HepG2 (cell line): ENCODE results near the gene MRPL34. TPM values are rescaled to one million over a fixed set of nuclear protein-coding genes. Genes with fewer than 3 reads are reported as not detected.
A peak's percentile ranks its signal among the peaks of the same experiment; 100 is the strongest.

ENCODE experiments used
- ATAC-seq: fragments of 200-7000 bp; cut with Tn5 transposase; 3 replicates; pipeline ENCODE4 v1.9.1; 2020; ENCODE audit warnings: mild to moderate bottlenecking, moderate library complexity
- BruUV-seq: library from RNA; stranded (reverse); fragments of 400-500 nt; replicated peaks from 2 replicates; lab custom pipeline; 2021; lab: Mats Ljungman, UMichigan
- CTCF ChIA-PET: fragments of 300-600 bp; formaldehyde crosslinking; extraction: SDS; loops from one replicate; lab custom pipeline; 2021; ENCODE audit warnings: low total read pairs, inconsistent platforms, low intra/inter-chr PET ratio; lab: Yijun Ruan, JAX
- POLR2A ChIA-PET: fragments of 350-600 bp; sonication (Branson Sonifier 250); formaldehyde crosslinking; loops from one replicate; lab custom pipeline; 2020; ENCODE audit warnings: antibody characterized with exemption, inconsistent platforms; lab: Yijun Ruan, JAX
- DNase-seq: peaks from one replicate; pipeline ENCODE4 v3.0.0-alpha.2; 2015; ENCODE audit warnings: low spot score
- FAIRE-seq: peaks from 3 replicates; lab custom pipeline; 2011; peaks lifted over from hg19 to GRCh38; lab: Jason Lieb, UNC
- H2AFZ ChIP-seq: one replicate; pipeline ENCODE4 v1.6.1; 2011; ENCODE audit warnings: low read length, inconsistent platforms
- H3K27ac ChIP-seq: fragments of 300-600 bp; 3 replicates; pipeline ENCODE4 v1.8.0; 2011; ENCODE audit warnings: mixed run types, mild to moderate bottlenecking, mixed read lengths, low read length, inconsistent platforms; ENCODE audit not compliant: insufficient read depth; ENCODE audit errors: extremely low read length
- H3K27me3 ChIP-seq, 2 experiments: fragments of 200-600 bp in 1 of 2; 2 replicates in 1 of 2; 3 replicates in 1 of 2; pipeline versions ENCODE4 v1.6.0 to v1.8.0; 2011; ENCODE audit warnings: low read length in 2 of 2, mild to moderate bottlenecking in 2 of 2, moderate library complexity in 2 of 2, inconsistent platforms in 1 of 2; ENCODE audit not compliant: insufficient read depth in 2 of 2, control insufficient read depth in 1 of 2
- H3K36me3 ChIP-seq, 2 experiments: fragments of 200-600 bp in 1 of 2; replicated peaks in 1 of 2; 2 replicates in 1 of 2; 3 replicates in 1 of 2; pipeline versions ENCODE4 v1.5.1 to v1.8.0; 2011; ENCODE audit warnings: low read length in 2 of 2, inconsistent platforms in 1 of 2; ENCODE audit not compliant: insufficient read depth in 2 of 2, control insufficient read depth in 1 of 2
- H3K4me1 ChIP-seq: 2 replicates; pipeline ENCODE4 v1.5.1; 2012; ENCODE audit warnings: low read length, inconsistent platforms; ENCODE audit not compliant: insufficient read depth
- H3K4me2 ChIP-seq: 2 replicates; pipeline ENCODE4 v1.6.0; 2011; ENCODE audit warnings: low read depth, low read length, inconsistent platforms
- H3K4me3 ChIP-seq, 3 experiments: fragments of 200-600 bp in 1 of 3; sonication (generic), shearing (Covaris generic) in 1 of 3; replicated peaks in 1 of 3; 2 replicates each; pipeline ENCODE4 v1.5.1; 2011 to 2016; ENCODE audit warnings: low read length in 3 of 3, inconsistent platforms in 2 of 3, low read depth in 2 of 3, mild to moderate bottlenecking in 2 of 3, control low read depth in 1 of 3, mixed read lengths in 1 of 3; ENCODE audit not compliant: insufficient read depth in 1 of 3
- H3K79me2 ChIP-seq: one replicate; pipeline ENCODE4 v1.6.1; 2011; ENCODE audit warnings: low read length, inconsistent platforms; ENCODE audit not compliant: insufficient read depth
- H3K9ac ChIP-seq: 2 replicates; pipeline ENCODE4 v1.6.0; 2011; ENCODE audit warnings: mild to moderate bottlenecking, low read depth, low read length, inconsistent platforms; ENCODE audit not compliant: insufficient read depth
- H3K9me3 ChIP-seq: 2 replicates; pipeline ENCODE4 v1.5.1; 2012; ENCODE audit warnings: mild to moderate bottlenecking, low read length
- H4K20me1 ChIP-seq: 2 replicates; pipeline ENCODE4 v1.6.0; 2011; ENCODE audit warnings: inconsistent platforms, mild to moderate bottlenecking, low read length, moderate library complexity; ENCODE audit not compliant: insufficient read depth
- ASH2L ChIP-seq: fragments of 300-600, 200-600 bp; sonication (generic); IDR thresholded peaks from 2 replicates; pipeline ENCODE4 v1.7.0; 2017; ENCODE audit warnings: low read depth, mild to moderate bottlenecking, moderate library complexity, mixed read lengths, low read length; ENCODE audit not compliant: insufficient read length
- IKZF1 ChIP-seq: fragments of 450-650 bp; IDR thresholded peaks from 2 replicates; pipeline ENCODE4 v1.7.1; 2016
- MIXL1 ChIP-seq: IDR thresholded peaks from 2 replicates; pipeline ENCODE4 v1.6.1; 2016
- RCOR2 ChIP-seq: IDR thresholded peaks from 2 replicates; pipeline ENCODE4 v1.6.1; 2016; ENCODE audit warnings: missing biosample characterization, missing genetic modification reagents
- SIN3B ChIP-seq: fragments of 150-350 bp; IDR thresholded peaks from 2 replicates; pipeline ENCODE4 v1.6.1; 2014; ENCODE audit warnings: low read length
- TOPORS ChIP-seq: sonication (generic); formaldehyde crosslinking; IDR thresholded peaks from 2 replicates; pipeline ENCODE4 v1.8.0; 2023; ENCODE audit warnings: mild to moderate bottlenecking, missing genetic modification reagents
- ZBTB33 ChIP-seq: sonication (generic); formaldehyde crosslinking; IDR thresholded peaks from 2 replicates; pipeline ENCODE4 v1.4.0; 2020; ENCODE audit warnings: missing genetic modification reagents
- ZC3H13 ChIP-seq: sonication (generic); formaldehyde crosslinking; IDR thresholded peaks from 2 replicates; pipeline ENCODE4 v1.8.1; 2023; ENCODE audit warnings: mild to moderate bottlenecking, missing genetic modification reagents, moderate library complexity
- ZNF597 ChIP-seq: sonication (generic); formaldehyde crosslinking; IDR thresholded peaks from 2 replicates; pipeline ENCODE4 v1.5.0; 2020; ENCODE audit warnings: missing genetic modification reagents
- ZNF687 ChIP-seq: sonication (generic); formaldehyde crosslinking; IDR thresholded peaks from 2 replicates; pipeline ENCODE4 v1.5.1; 2020; ENCODE audit warnings: mild to moderate bottlenecking, missing genetic modification reagents, moderate library complexity
- WGBS: methylation state at CpG from one replicate; pipeline ENCODE4 v1.1.6; 2017; ENCODE audit warnings: low lambda C conversion rate; 5-methylcytosine and 5-hydroxymethylcytosine counted together
- in situ Hi-C: cut with HindIII; loops from 2 replicates; pipeline ENCODE4 v1.10.0; 2017; ENCODE audit warnings: low pct_unique_long_range_greater_than_20kb; ENCODE audit not compliant: extremely low pct_ligation_motif_present
- intact Hi-C: fragments of 100-400 bp; cut with micrococcal nuclease; formaldehyde crosslinking; loops from one replicate; pipeline ENCODE4 v1.10.0; 2022; ENCODE audit not compliant: unreplicated experiment
- polyA plus RNA-seq, 8 experiments: library from polyadenylated mRNA; depleted of rRNA in 3 of 8; stranded (reverse) in 7 of 8; unstranded in 1 of 8; fragments of >200 nt; fragmentation: Illumina TruSeq in 4 of 8; extraction: Trizol in 4 of 8; gene quantifications; 2 replicates each; pipeline versions ENCODE4 v1.2.1 to v1.2.3, GENCODE V29; 2011 to 2016; ENCODE audit warnings: low read depth in 4 of 8, missing spikeins in 1 of 8, mixed read lengths in 1 of 8; ENCODE audit not compliant: insufficient read depth in 1 of 8
- total RNA-seq, 5 experiments: library from RNA; depleted of rRNA; stranded (reverse); fragments of >200 nt; fragmentation: Illumina TruSeq; extraction: Trizol; gene quantifications; 2 replicates each; pipeline ENCODE4 v1.2.3, GENCODE V29; 2016; ENCODE audit warnings: low read depth in 1 of 5
- TF ChIP-seq, protein P1 (sequence below): sonication (generic); formaldehyde crosslinking; IDR thresholded peaks from 2 replicates; pipeline ENCODE4 v1.4.0; 2020; ENCODE audit warnings: mild to moderate bottlenecking, missing genetic modification reagents, borderline replicate concordance

Gene MRPL34
- total and polyA plus RNA-seq, 2 of the 13 experiments (the other 11 are each of a cell fraction or from before 2014, with no cell fraction given): 74.0 to 77.3 TPM

DNA sequence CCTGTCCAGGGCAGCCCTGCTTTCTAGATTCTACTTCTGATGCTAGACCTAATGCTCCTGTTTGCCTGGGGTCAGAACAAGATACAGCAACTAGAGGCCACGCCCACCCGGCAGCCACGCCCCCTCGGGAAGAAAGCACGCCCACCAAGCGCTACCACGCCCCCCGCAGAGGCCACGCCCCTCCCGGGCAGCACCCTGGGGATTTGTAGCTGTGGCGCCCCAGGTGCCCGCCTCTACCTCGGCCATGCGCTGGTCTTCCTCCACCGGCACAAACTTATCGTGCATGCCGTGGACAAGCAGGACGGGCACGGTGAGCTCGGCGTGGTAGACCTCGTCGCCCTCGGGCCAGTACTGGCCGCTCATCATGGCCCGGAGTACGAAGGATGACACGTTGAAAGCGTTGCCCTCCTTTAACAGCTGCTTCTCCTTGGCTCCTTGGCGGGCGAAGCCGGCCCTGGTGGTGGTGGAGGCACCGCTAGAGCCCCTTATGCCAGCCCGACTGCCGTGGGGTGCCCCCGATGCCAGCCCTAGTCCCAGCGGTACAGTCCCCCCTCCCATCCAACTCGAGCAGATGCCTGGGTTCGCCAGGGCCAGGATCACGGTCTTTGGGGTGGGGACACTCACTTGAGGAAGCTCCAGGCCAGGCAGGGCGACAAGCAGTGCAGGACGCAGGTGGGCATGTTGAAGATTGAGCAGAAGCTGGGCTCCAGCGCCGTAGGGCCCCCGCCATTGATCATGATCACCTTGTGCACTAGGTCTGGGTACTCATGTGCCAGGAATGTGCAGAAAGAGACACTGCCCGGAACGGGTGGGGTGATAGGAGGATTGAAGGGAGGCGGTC, 11.4 kb upstream of the MRPL34 start:
- ChIA-PET POLR2A (no interaction called here), CTCF (no interaction called here)
- 93% methylated on average over 18 of the region's 48 CpGs for WGBS
- BruUV-seq: no TSS peak
- no peaks in the 10 kb centered on the region for H3K79me2 ChIP-seq
- intact Hi-C loops: no loop called here
- H3K4me3 ChIP-seq: no peak overlapping the region
- no peak for ATAC-seq
- in situ Hi-C loops: no loop called here
- DNase-seq: no peak
- H4K20me1 ChIP-seq: no peaks in the 10 kb centered on the region
- no peak for FAIRE-seq
- H3K27ac ChIP-seq: no peak overlapping the region
- no peak overlapping the region for H3K9ac ChIP-seq
- H2AFZ ChIP-seq: no peak overlapping the region
- no peaks in the 10 kb centered on the region for H3K4me1 ChIP-seq
- H3K9me3 ChIP-seq: peaks cover 5% of the 10 kb centered on the region
- H3K27me3 ChIP-seq: no peaks in the 10 kb centered on the region
- H3K4me2 ChIP-seq: no peak overlapping the region
- peaks cover 0 to 6% of the 10 kb centered on the region in 2 experiments; a peak in 1 of 5 replicates for H3K36me3 ChIP-seq
- TF ChIP-seq, protein P1, sequence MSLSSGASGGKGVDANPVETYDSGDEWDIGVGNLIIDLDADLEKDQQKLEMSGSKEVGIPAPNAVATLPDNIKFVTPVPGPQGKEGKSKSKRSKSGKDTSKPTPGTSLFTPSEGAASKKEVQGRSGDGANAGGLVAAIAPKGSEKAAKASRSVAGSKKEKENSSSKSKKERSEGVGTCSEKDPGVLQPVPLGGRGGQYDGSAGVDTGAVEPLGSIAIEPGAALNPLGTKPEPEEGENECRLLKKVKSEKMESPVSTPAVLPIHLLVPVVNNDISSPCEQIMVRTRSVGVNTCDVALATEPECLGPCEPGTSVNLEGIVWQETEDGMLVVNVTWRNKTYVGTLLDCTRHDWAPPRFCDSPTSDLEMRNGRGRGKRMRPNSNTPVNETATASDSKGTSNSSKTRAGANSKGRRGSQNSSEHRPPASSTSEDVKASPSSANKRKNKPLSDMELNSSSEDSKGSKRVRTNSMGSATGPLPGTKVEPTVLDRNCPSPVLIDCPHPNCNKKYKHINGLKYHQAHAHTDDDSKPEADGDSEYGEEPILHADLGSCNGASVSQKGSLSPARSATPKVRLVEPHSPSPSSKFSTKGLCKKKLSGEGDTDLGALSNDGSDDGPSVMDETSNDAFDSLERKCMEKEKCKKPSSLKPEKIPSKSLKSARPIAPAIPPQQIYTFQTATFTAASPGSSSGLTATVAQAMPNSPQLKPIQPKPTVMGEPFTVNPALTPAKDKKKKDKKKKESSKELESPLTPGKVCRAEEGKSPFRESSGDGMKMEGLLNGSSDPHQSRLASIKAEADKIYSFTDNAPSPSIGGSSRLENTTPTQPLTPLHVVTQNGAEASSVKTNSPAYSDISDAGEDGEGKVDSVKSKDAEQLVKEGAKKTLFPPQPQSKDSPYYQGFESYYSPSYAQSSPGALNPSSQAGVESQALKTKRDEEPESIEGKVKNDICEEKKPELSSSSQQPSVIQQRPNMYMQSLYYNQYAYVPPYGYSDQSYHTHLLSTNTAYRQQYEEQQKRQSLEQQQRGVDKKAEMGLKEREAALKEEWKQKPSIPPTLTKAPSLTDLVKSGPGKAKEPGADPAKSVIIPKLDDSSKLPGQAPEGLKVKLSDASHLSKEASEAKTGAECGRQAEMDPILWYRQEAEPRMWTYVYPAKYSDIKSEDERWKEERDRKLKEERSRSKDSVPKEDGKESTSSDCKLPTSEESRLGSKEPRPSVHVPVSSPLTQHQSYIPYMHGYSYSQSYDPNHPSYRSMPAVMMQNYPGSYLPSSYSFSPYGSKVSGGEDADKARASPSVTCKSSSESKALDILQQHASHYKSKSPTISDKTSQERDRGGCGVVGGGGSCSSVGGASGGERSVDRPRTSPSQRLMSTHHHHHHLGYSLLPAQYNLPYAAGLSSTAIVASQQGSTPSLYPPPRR (CRISPR knock-in tag): no peak
- TF ChIP-seq MIXL1 (no peak), ASH2L (no peak), ZNF597 (CRISPR knock-in tag) (no peak), IKZF1 (no peak), SIN3B (no peak), ZBTB33 (CRISPR knock-in tag) (peak; percentile 52; the same call in 1 of the 2 replicates), RCOR2 (CRISPR knock-in tag) (no peak), ZNF687 (0 out of 2 replicates have a peak, but pooled peaks have one; percentile 6), ZC3H13 (CRISPR knock-in tag) (no peak), TOPORS (CRISPR knock-in tag) (no peak)
